Posterior vena cava (tissue), 2 donors: Measurements from ENCODE around the gene MCM7. TPM values are rescaled to one million over a fixed set of nuclear protein-coding genes. Genes with fewer than 3 reads are reported as not detected.
"Not testable (repeated sequence)": the region's sequence is repeated elsewhere in the genome, so short reads cannot be mapped to it uniquely, and the experiment has no call there.

Source experiments
- DNase-seq: peaks from one replicate; pipeline ENCODE4 v3.0.0-alpha.2; 2020; ENCODE audit warnings: low spot score
- intact Hi-C, 2 donors: fragments of 100-400 bp; cut with DNase I; formaldehyde crosslinking; loops; one replicate each; pipeline versions ENCODE4 v1.14.1 to v1.14.2; 2022 to 2023
- long read RNA-seq, 2 donors: library from polyadenylated mRNA; unstranded; transcript quantifications; one replicate each; pipeline ENCODE4 v2.0.0, GENCODE V29; 2020 to 2021
- total RNA-seq, 2 donors: library from RNA; stranded (reverse); fragmentation: NEBNext Ultra II Directional; extraction: Animal tissue kit (Norgen Biotek cat#: 25700); gene quantifications; one replicate each; pipeline ENCODE4 v1.2.1, GENCODE V29; 2021
- donor health status: DM: yes; HTN: yes; CAD: no.
- donor health status: DM: yes; HTN: yes; CAD: no.

Gene MCM7
- total RNA-seq, result 10 to 100 TPM; 21.6 to 21.7 TPM
- long read RNA-seq, donor 1, partial matches to known transcripts, result 4 of 9 reads
- long read RNA-seq, donor 1, other reads (novel, unspliced or antisense), result 4 of 9 reads
- long read RNA-seq, donor 2, transcript MCM7-201 (15 exons, 2,957 nt), result major isoform, 33 of 50 reads
- long read RNA-seq, donor 2, partial matches to known transcripts, result 8 of 50 reads
- long read RNA-seq, donor 2, other reads (novel, unspliced or antisense), result 9 of 50 reads

- DNase-seq, result peak; percentile 100
- intact Hi-C loops, result no loop called here
These were observed at the start of gene MCM7, which contains the start of gene AP4M1 for GRCh38 chr7:100101016-100101862. TSS of gene MCM7 (minus strand) at chr7:100101397. CDS start at chr7:100101294, 103 bp downstream. TSS of gene AP4M1 (plus strand) at chr7:100101643. CDS start at chr7:100101715, 72 bp downstream.

- DNase-seq, result peak; percentile 99
- intact Hi-C loops, result no loop called here
These were observed 47.5 kb upstream of the MCM7 start, which contains the start of gene LAMTOR4 for GRCh38 chr7:100148559-100149328. TSS of gene LAMTOR4 (plus strand) at chr7:100148918. CDS start at chr7:100148973, 55 bp downstream.

GRCh38 chr7:100148225-100148558, 47.0 kb upstream of the MCM7 start:
- intact Hi-C loops, result no loop called here
- no peak for DNase-seq

GRCh38 chr7:100147278-100147677, 46.1 kb upstream of the MCM7 start:
- no peak for DNase-seq
- intact Hi-C loops, result no loop called here

- DNase-seq, intact Hi-C loops: not testable (repeated sequence)
These were observed 45.2 kb upstream of the MCM7 start for GRCh38 chr7:100146350-100146749.

GRCh38 chr7:100142461-100142860, 41.3 kb upstream of the MCM7 start:
- no peak for DNase-seq
- intact Hi-C loops, result no loop called here

- DNase-seq, result no peak
- intact Hi-C loops, result no loop called here
These were observed 40.4 kb upstream of the MCM7 start for GRCh38 chr7:100141555-100141949.

GRCh38 chr7:100137851-100138760, 36.9 kb upstream of the MCM7 start:
- intact Hi-C loops, result no loop called here
- no peak for DNase-seq

- intact Hi-C loops, result loop anchor here in 1 of 2 donors (5.0 kb wide), 1 partner anchor 90 kb away; no protein-coding TSS in a partner anchor
- no peak for DNase-seq
These were observed 31.5 kb upstream of the MCM7 start for GRCh38 chr7:100132697-100133151.

GRCh38 chr7:100132126-100132525, 30.9 kb upstream of the MCM7 start:
- intact Hi-C loops, result loop anchor here in 1 of 2 donors (5.0 kb wide), 1 partner anchor 90 kb away; no protein-coding TSS in a partner anchor
- no peak for DNase-seq

- peak; percentile 95 for DNase-seq
These were observed 29.6 kb upstream of the MCM7 start for GRCh38 chr7:100130608-100131453.

GRCh38 chr7:100130220-100130607, 29.0 kb upstream of the MCM7 start:
- intact Hi-C loops, result loop anchor here in 1 of 2 donors (5.0 kb wide), 1 partner anchor 92 kb away; no protein-coding TSS in a partner anchor
- not testable (repeated sequence) for DNase-seq

More at GRCh38 chr7:100130608-100131453, 29.6 kb upstream of the MCM7 start:
- intact Hi-C loops, result loop anchor here in 1 of 2 donors (5.0 kb wide), 1 partner anchor 91 kb away; no protein-coding TSS in a partner anchor

GRCh38 chr7:100128637-100128963, 27.4 kb upstream of the MCM7 start:
- no peak for DNase-seq
- intact Hi-C loops, result no loop called here

GRCh38 chr7:100127866-100128636, 26.9 kb upstream of the MCM7 start:
- intact Hi-C loops, result no loop called here
- peak; percentile 83 for DNase-seq

GRCh38 chr7:100126931-100127865, 26.0 kb upstream of the MCM7 start, which contains the start of gene MBLAC1:
TSS of gene MBLAC1 (plus strand) at chr7:100126967. CDS start at chr7:100127396, 429 bp downstream.
- DNase-seq, result peak; percentile 95
- intact Hi-C loops, result no loop called here
